ENCODE measurements around the gene CA5A. TPM values are rescaled to one million over a fixed set of nuclear protein-coding genes. Genes with fewer than 3 reads are reported as not detected.

The CA5A gene
- total and polyA plus RNA-seq, 9 of the 15 experiments (the other 6 are each of a cell fraction or from before 2014, with no cell fraction given): not detected

DNA sequence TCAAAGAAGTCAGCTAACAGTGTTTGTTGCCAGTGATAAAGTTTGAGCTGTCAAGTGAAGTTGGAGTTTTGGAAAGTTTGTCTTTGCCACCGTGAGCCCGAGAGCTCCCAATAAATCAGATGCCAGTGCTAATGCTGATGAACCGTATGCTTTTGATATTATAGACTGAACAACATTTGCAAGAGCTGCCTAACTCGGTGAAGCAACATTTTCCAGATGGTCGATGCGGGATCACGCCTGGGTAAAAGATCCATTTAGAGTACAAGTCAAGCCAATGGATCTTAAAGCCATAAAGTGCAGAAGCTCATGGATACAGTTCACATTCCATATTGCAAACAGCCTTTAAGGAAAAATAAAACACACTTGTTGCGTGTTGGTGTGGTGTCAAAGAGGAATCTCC, 24.5 kb upstream of the CA5A start:
- in situ Hi-C loops (cut with MboI) (no loop called here), intact Hi-C loops (cut with micrococcal nuclease) (no loop called here)
- Histone ChIP-seq H3K4me3 (no peak overlapping the region), H3K4me2 (ENCODE audit: insufficient read depth, low read length) (no peak overlapping the region), H3K36me3 (ENCODE audit: control insufficient read depth, insufficient read depth, low read length) (peaks cover 13% of the 10 kb centered on the region; the same call in 2 of the 3 replicates), H3K79me2 (ENCODE audit: control insufficient read depth, insufficient read depth, low read length) (peaks cover 70% of the 10 kb centered on the region), H3K9me3 (replicated peaks; ENCODE audit: control insufficient read depth, insufficient read depth, low read depth, low read length) (no peaks in the 10 kb centered on the region), H3K9me1 (ENCODE audit: control insufficient read depth, insufficient read depth, low read length) (peaks cover 3% of the 10 kb centered on the region), H3K4me1 (replicated peaks in 1 of 2; ENCODE audit: control insufficient read depth in 2 of 2, insufficient read depth in 2 of 2, low read length in 2 of 2) (peaks cover 12 to 50% of the 10 kb centered on the region in 2 experiments), H3K27me3 (ENCODE audit: control insufficient read depth in 2 of 2, insufficient read depth in 2 of 2, low read length in 2 of 2) (no peaks in the 10 kb centered on the region), H3K9ac (ENCODE audit: insufficient read depth in 1 of 2, low read depth in 2 of 2, low read length in 2 of 2) (no peak overlapping the region), H3K27ac (ENCODE audit: extremely low read depth, low read depth, low read length) (no peak overlapping the region), H4K20me1 (replicated peaks; ENCODE audit: control insufficient read depth, insufficient read depth, low read length) (peaks cover 6% of the 10 kb centered on the region; the same call in 1 of the 2 replicates), H2AFZ (ENCODE audit: low read depth, low read length) (no peak overlapping the region)
- ChIA-PET POLR2A (interaction anchor here (0.6 to 1.9 kb wide), 3 partner anchors 8 to 92 kb away, joined by 3 to 7 read pairs (median 5); partner anchors contain the start of genes BANP and SLC7A5), CTCF (ENCODE audit: low intra/inter-chr PET ratio) (no interaction called here)
- WGBS (ENCODE audit: insufficient coverage, low coverage, missing lambda C conversion rate): 88% methylated on average over 8 of the region's 8 CpGs
- TF ChIP-seq MYNN (IDR thresholded peaks at IDR 0.05): no peak
- TF ChIP-seq MYNN (CRISPR knock-in tag; IDR thresholded peaks at IDR 0.05): no peak
- no peak for TF ChIP-seq AFF1 (IDR thresholded peaks at IDR 0.05; ENCODE audit: low read depth in 1 of 2, partially characterized antibody in 2 of 2)
- TF ChIP-seq TCF3 (CRISPR knock-in tag; IDR thresholded peaks at IDR 0.05): no peak
- TF ChIP-seq NBN (IDR thresholded peaks at IDR 0.05; ENCODE audit: low read depth): no peak
- TF ChIP-seq DPF2 (IDR thresholded peaks at IDR 0.05): no peak
- no peak for TF ChIP-seq ETV6 (IDR thresholded peaks at IDR 0.05; ENCODE audit: borderline replicate concordance in 1 of 2, low read depth in 2 of 2, low read length in 1 of 2)
- TF ChIP-seq ETV6 (CRISPR knock-in tag; IDR thresholded peaks at IDR 0.05; ENCODE audit: borderline replicate concordance): no peak
- TF ChIP-seq SMAD1 (IDR thresholded peaks at IDR 0.05; ENCODE audit: low read depth, low read length, partially characterized antibody): no peak
- no peak for TF ChIP-seq SMARCA4 (IDR thresholded peaks at IDR 0.05)
- no TSS peak for BruUV-seq (replicated peaks)
- FAIRE-seq (no peak), ATAC-seq (no peak), DNase-seq (ENCODE audit: extremely low read depth in 1 of 4, low spot score in 3 of 4) (no peak)

Data from K562 (cell line).